GM18499 (cell line): ENCODE data around the gene MYL12B.
"Not testable (repeated sequence)": the region's sequence is repeated elsewhere in the genome, so short reads cannot be mapped to it uniquely, and the experiment has no call there.

Source experiments
- ATAC-seq: cut with Tn5 transposase; IDR thresholded peaks from one replicate; pipeline ENCODE4 v1.9.1; 2021; ENCODE audit warnings: moderate number of reproducible peaks; ENCODE audit not compliant: insufficient read depth, unreplicated experiment

Gene MYL12B

GRCh38 chr18:3257627-3258120 lies 4.3 kb upstream of the MYL12B start:
- no peak for ATAC-seq

- no peak for ATAC-seq
These were observed 949 bp upstream of the MYL12B start for GRCh38 chr18:3260995-3261372.

DNA sequence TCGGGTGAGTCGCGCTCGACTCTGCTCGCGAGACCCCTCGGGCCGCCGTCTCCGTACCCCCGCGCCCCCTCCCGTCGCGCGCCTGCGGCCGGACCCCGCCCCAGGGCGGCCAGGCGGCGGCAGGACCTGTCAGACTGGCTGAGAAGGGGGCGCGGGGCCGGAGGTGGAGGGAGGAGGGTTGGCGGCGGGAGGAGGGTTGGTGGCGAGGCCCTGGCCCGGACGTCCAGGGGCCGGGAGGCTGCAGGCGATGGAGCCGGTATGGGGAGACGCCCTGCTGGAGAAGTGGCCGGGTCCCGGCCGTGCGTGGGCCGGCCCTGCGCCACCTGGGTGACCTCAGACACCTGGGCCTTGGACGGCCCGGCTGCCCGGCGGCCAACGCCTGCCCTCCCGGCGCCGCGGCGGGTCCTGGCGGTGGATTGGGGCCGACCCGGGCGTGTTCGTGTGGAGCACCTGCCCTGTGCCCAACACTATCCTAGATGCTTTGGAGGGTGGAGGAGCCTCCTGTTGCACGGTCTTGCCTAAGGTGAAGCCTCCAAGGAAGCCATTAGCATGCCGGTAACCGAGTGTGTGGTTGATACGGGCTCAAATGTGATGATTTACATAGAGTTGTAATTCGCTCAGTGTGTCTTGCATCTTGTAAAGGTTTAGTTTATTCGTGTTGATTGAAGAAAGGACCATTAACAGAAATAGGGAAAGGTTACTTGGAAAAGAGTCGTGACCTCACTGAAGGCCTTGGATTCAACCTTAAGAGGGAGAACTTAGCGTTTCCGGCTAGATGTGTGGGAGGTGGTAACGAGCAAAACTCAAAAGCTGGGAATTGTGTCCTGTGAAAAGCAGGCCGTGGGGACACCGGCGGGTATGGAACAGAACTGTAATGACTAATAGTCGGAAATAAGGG lies 550 bp downstream of the MYL12B start:
- peak; percentile 12 for ATAC-seq

DNA sequence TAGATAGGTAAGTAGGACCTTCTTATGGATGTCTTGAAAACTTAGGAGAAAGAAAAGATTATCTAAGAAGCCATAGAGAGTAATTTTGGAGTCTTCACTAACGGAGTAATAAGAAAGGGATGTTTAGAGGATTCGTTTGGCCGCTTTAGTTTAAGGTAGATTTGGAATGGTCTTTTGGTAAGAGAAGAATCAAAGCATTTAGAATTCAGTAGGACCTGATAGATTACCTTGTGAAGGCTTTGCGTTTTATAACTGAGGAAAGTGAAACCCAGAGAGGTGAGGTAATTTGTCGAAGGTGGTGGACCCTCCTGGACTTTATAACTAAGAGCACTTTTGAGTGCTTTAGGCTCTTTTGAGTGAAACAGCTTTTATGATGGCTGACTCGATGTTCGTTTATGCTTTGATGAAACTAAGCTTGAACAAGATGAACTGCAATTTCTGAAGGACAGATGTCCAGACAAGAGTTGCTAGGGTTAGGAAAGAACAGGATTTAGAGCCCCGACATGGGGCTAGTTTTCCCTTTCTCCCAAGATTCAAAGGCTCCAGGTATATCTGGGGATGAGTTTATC lies 1.3 kb downstream of the MYL12B start:
- ATAC-seq, result no peak

DNA sequence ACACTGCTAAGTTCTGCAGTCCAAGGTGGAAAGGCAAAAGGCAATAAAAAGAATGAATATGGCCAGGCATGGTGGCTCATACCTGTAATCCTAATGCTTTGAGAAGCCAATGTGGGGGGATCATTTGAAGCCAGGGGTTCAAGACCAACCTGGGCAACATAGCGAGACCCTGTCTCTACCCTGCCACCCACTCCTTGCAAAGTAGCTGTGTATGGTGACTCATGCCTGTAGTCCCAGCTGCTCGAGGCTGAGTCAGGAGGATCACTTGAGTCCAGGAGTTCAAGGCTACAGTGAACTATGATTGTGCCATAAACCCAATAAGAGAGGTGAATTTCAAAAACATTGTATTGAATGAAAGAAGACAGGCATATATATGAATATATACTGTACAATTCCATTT lies 2.4 kb downstream of the MYL12B start:
- no peak for ATAC-seq

GRCh38 chr18:3265564-3266033 lies 3.7 kb downstream of the MYL12B start:
- ATAC-seq, result no peak

GRCh38 chr18:3266062-3266608 lies 4.2 kb downstream of the MYL12B start:
- ATAC-seq, result no peak

GRCh38 chr18:3268306-3268705 lies 6.4 kb downstream of the MYL12B start:
- no peak for ATAC-seq

DNA sequence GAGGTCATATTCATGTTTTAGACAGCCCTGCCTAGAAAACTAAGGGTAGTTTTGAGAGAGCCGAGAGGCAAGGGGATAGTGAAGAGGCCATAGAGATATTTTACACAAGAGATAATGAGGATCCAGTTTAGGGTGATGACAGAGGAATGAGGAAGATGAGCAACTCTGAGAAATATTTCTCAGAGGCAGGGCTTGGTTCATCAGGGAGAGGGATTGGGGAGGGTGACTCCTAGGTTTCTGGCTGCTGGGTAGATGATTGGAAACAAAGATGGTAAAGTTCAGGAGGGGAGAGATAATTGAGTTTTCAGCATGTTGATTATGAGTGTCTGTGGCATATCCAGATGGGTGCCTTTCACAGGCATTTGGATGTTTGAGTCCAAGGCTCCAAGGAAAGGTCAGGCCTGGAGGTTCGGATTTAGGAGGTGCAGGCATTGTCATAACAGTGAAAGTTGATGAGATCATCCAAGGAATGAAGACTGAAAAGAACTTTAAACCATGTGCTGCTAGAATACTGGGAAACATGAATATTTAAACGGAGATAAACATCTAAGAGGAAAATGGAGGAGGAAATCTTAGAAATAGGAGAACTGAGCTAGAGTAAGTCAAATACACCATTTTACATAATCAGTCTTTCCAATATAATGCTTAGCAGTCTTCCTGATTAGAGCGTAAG lies 7.4 kb downstream of the MYL12B start:
- no peak for ATAC-seq

DNA sequence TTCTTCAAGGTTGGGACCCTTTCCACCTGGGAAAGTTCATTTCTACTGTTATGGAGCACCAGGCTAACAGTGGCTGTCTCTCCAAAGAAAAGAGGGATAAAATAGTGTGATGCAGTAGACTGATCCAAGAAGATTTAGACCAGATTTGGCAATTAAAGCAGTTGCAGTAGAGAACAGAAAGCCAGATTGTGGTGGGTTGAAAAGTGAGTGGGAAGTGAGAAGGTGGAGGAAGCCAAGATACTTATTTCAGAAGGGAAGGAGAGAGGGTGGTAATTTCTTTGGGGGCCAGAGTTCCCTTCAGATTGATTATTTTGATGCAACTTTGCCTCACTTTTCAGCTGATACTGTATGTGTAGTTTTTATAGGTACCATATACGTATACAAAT lies 8.0 kb downstream of the MYL12B start:
- ATAC-seq, result no peak

DNA sequence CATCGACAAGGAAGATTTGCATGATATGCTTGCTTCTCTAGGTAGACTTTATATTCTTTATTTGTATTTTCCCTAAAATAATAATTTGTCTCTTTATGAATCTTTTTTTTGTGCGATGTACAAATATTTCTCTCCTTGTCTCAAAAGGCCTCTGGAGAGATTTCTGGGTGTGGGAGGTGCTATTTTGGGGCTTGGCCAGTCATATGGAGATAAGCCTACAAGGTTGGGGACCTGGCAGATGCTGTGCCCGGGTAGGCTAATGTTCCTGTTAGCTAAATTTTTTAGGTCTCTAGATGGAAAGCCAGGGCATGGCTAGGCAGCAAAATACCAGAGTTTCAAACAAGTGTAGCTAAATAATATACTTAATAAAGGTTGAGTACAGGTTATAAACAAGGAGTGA lies 11.1 kb downstream of the MYL12B start:
- ATAC-seq, result no peak

DNA sequence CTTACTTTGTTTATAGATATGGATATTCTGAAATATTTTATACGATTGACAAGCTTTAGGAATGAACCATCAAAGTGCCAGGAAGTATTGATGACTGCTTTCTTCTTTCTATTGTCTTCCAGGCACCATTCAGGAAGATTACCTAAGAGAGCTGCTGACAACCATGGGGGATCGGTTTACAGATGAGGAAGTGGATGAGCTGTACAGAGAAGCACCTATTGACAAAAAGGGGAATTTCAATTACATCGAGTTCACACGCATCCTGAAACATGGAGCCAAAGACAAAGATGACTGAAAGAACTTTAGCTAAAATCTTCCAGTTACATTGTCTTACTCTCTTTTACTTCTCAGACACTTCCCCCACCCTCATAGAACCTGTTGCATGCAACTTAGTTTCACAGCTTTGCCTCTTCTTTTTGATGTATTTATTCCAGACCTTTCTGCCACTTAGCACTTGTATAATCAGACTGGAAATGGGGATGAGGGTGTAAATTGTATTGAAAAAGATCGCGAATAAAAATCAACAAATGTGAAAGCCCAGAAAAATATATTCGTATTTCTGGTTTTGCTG lies 15.8 kb downstream of the MYL12B start:
- not testable (repeated sequence) for ATAC-seq

DNA sequence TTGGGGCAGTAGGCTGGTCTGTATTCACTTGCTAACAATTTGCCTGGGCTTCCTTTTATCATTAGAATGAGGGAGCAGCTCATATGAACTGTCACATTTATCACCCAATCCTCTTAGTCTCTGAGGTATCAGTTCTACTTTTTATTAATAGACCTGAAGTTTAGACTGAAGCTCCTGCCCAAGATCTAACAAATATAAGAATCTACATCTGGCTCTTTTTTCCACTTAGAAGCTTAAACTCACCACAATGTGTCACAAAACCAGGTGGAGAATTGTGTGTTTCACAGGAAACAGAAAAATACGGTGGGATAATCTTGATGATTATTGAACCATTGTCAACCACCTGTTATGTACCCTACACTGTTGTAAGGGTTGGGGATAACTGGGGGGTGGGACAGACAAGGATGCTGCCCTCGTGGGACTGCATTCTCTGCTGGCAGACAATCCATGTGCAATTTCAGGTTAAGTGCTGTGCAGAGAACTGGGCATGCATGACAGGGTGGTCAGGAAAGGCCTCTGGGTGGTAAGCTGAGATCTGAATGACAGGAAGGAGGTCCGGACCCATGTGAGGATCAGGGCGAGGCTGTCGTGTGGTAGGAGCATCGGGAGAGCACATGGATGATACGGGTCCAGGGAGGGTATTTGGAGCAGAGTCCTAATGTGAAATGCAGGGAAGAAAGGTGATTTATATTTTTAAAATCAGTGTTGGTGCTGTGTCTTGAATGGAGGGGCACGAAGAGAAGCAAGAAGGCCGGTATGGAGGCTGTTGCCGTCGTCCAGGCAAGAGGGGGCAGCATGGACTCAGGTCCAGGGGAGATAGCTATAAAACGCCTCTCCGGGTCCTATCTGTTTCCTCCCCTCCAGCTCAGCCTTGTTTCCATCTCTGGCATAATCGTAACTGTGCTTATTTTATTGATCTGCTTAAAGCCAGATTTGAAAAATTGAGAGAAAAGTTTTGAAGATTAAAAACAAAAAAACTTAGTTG lies 17.6 kb downstream of the MYL12B start:
- ATAC-seq, result peak; percentile 80

DNA sequence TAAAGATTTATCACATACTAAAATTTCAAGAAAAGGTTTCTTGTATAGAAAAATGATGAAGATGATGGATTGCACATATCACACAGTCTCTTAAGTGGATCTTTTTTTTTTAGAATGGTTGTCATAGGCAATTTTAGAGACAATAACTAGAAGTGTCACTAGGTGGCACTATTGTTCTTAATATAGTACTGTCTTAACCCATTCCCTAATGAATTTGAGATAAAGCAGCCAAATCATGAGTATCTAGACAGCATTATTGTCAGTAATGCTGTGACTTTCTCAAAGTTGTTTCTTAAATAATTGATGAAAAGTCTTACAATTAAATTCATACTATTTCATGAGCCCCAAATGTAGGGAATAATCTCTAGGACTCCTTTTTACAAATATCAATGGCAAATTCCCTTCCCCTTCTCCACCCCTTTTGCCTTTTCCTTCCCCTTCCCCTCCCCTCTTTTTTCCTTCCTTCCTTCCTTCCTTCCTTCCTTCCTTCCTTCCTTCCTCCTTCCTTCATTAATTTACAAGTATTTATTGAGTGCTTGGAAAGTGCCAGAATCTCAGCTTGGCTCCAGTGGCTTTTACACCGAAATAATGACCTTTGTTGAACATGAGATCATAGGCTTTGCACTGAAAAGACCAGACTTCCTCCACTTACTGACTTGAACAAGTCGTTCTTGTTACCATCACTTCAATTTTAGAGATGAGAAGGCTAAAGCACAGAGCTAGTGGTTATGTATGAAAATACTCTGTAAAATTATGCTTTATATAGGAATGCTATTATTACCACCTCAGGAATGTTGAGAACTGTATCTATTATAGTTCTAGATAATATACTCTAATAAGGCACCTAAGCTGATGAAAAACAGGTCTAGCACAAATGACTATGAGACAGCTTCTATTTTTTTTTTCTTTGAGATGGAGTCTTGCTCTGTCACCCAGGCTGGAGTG lies 19.8 kb downstream of the MYL12B start:
- ATAC-seq, result peak; percentile 55

- ATAC-seq, result no peak
These were observed 21.4 kb downstream of the MYL12B start for GRCh38 chr18:3283253-3283863.

DNA sequence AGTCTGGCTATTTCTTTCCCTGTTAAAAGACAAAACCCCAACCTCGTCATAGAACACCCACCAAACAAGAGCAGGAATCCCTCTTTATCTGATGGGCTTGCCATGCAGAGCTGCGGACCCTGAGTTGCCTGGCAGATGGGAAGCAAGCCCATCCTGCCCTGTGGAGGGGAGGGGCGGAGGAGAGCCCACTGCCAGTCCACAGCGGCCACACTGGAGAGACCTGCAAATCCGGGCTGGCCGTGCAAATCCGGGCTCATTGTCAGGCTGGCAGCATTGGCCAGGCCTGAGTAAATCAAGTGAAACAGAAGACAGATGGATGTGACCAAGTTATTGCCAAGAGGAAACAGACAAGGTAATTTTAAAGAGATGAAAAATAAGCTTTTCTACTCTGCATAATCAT lies 22.0 kb downstream of the MYL12B start:
- ATAC-seq, result no peak

DNA sequence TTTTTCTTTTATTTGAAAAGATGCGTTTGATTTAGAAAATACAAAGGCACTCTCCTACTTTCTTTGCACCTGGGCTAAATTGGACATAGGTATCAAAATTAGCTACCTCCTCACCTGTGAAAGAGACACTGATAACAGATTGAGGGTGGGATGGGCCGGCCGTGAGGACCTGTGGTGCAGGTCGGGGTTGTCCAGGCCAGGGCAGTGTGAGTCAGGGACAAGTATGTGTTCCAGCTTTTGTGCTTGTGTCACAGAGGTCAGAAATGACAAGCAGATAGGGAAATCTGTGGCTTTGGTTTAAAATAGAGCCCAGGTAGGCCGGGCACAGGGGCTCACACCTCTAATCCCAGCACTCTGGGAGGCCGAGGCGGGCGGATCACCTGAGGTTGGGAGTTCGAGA lies 22.6 kb downstream of the MYL12B start:
- ATAC-seq, result no peak

DNA sequence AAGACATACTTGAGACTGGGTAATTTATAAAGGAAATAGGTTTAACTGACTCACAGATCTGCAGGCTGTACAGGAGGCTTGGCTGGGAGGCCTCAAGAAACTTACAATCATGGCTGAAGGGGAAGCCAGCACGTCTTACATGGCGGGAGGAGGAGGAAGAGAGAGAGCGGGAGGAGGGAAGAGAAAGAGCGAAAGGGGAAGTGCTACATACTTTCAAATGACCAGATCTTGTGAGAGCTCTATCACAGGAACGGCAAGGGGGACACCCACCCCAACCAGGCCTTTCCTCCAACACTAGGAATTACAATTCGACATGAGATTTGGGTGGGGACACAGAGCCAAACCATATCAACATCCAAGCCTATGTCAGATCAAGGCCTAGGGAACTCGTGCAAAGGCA lies 24.2 kb downstream of the MYL12B start:
- ATAC-seq, result no peak
